ENCODE data around the gene RECQL5.
A peak's percentile ranks its signal among the peaks of the same experiment; 100 is the strongest.

The RECQL5 gene

GRCh38 chr17:75591722-75592302, 75.1 kb downstream of the RECQL5 start (continued):
- TF ChIP-seq ZBTB49 (tag by site-specific recombination; IDR thresholded peaks at IDR 0.05; ENCODE audit: low read depth) (no peak), ZNF292 (tag by site-specific recombination; IDR thresholded peaks at IDR 0.05; ENCODE audit: borderline replicate concordance, low read depth) (no peak)

GRCh38 chr17:75590849-75591721, 75.9 kb downstream of the RECQL5 start:
- CTCF ChIA-PET, result interaction anchor here (0.6 to 5.1 kb wide), 9 partner anchors 10 to 296 kb away, joined by 3 to 58 read pairs (median 4); partner anchors contain the start of gene SMIM5
- no peak overlapping the region for H3K4me3 ChIP-seq (ENCODE audit: low read depth, low read length)
- no peaks in the 10 kb centered on the region for H3K36me3 ChIP-seq (ENCODE audit: control insufficient read depth in 2 of 2, insufficient read depth in 1 of 2, low read length in 2 of 2)
- POLR2A ChIA-PET, result interaction anchor here (1.0 to 2.5 kb wide), 4 partner anchors 9 to 67 kb away, joined by 3 to 9 read pairs (median 4); no protein-coding TSS in a partner anchor
- H3K27ac ChIP-seq (ENCODE audit: extremely low read depth, low read depth, low read length), result no peak overlapping the region
- TF ChIP-seq ZNF701 (tag by site-specific recombination; IDR thresholded peaks at IDR 0.05) (no peak), ZNF426 (tag by site-specific recombination; IDR thresholded peaks at IDR 0.05) (no peak), ZNF610 (tag by site-specific recombination; IDR thresholded peaks at IDR 0.05; ENCODE audit: borderline replicate concordance) (no peak), ZNF843 (tag by site-specific recombination; IDR thresholded peaks at IDR 0.05) (no peak), GLIS1 (tag by site-specific recombination; IDR thresholded peaks at IDR 0.05) (peak; percentile 42), GLIS2 (tag by site-specific recombination; IDR thresholded peaks at IDR 0.05) (peak; percentile 56), ZNF24 (tag by site-specific recombination; IDR thresholded peaks at IDR 0.05) (no peak)
- H3K9me3 ChIP-seq (ENCODE audit: control insufficient read depth, insufficient read depth, low read depth, low read length), result no peaks in the 10 kb centered on the region
- H3K4me1 ChIP-seq (ENCODE audit: control insufficient read depth, insufficient read depth, low read length), result peaks cover 2% of the 10 kb centered on the region; the same call in 1 of the 2 replicates

GRCh38 chr17:75590314-75590761, 76.6 kb downstream of the RECQL5 start:
- H3K9me3 ChIP-seq (ENCODE audit: control insufficient read depth, insufficient read depth, low read depth, low read length), result no peaks in the 10 kb centered on the region
- CTCF ChIA-PET, result interaction anchor here (0.7 to 5.1 kb wide), 10 partner anchors 11 to 175 kb away, joined by 3 to 58 read pairs (median 4); partner anchors contain the start of gene SMIM5
- H3K4me3 ChIP-seq (ENCODE audit: low read depth, low read length), result no peak overlapping the region
- POLR2A ChIA-PET, result interaction anchor here (0.7 to 2.5 kb wide), 6 partner anchors 10 to 134 kb away, joined by 3 to 9 read pairs (median 3); partner anchors contain the start of gene TMEM94
- peaks cover 2% of the 10 kb centered on the region; the same call in 1 of the 2 replicates for H3K4me1 ChIP-seq (ENCODE audit: control insufficient read depth, insufficient read depth, low read length)
- no peaks in the 10 kb centered on the region for H3K36me3 ChIP-seq (ENCODE audit: control insufficient read depth in 2 of 2, insufficient read depth in 1 of 2, low read length in 2 of 2)
- TF ChIP-seq KLF16 (tag by site-specific recombination; IDR thresholded peaks at IDR 0.05), result no peak
- TF ChIP-seq INSM2 (tag by site-specific recombination; IDR thresholded peaks at IDR 0.05), result no peak
- TF ChIP-seq TRIM28 (IDR thresholded peaks at IDR 0.05; ENCODE audit: borderline replicate concordance, low read length), result no peak
- TF ChIP-seq SCRT1 (tag by site-specific recombination; IDR thresholded peaks at IDR 0.05; ENCODE audit: borderline replicate concordance), result peak; percentile 53; the same call in 1 of the 2 replicates
- TF ChIP-seq GLIS1 (tag by site-specific recombination; IDR thresholded peaks at IDR 0.05), result no peak
- TF ChIP-seq ZNF175 (tag by site-specific recombination; IDR thresholded peaks at IDR 0.05), result no peak
- no peak for TF ChIP-seq BCL11A (tag by site-specific recombination; IDR thresholded peaks at IDR 0.05; ENCODE audit: low read depth)
- peak; percentile 84 for TF ChIP-seq SCRT2 (tag by site-specific recombination; IDR thresholded peaks at IDR 0.05)
- TF ChIP-seq ZNF138 (tag by site-specific recombination; IDR thresholded peaks at IDR 0.05; ENCODE audit: borderline replicate concordance), result no peak
- no peak for TF ChIP-seq ZSCAN16 (tag by site-specific recombination; IDR thresholded peaks at IDR 0.05)
- no peak overlapping the region for H3K27ac ChIP-seq (ENCODE audit: extremely low read depth, low read depth, low read length)
